Measurements from ENCODE around the gene HOXA11. TPM values are rescaled to one million over a fixed set of nuclear protein-coding genes. Genes with fewer than 3 reads are reported as not detected.
A peak's percentile ranks its signal among the peaks of the same experiment; 100 is the strongest.

The HOXA11 gene
- total and polyA plus RNA-seq, 2 of the 4 experiments (the other 2 are of a cell fraction) = 0.05 TPM; not detected in 1

GRCh38 chr7:27184337-27185012 lies 557 bp downstream of the HOXA11 start (continued):
- TF ChIP-seq USF2 (IDR thresholded peaks at IDR 0.05; ENCODE audit: low read depth, low read length) = no peak

GRCh38 chr7:27183682-27184336 lies 1.2 kb downstream of the HOXA11 start:
- H4K20me1 ChIP-seq (ENCODE audit: insufficient read depth, low read length) = peaks cover 17% of the 10 kb centered on the region; the same call in 1 of the 2 replicates
- H3K9me1 ChIP-seq (ENCODE audit: insufficient read depth, low read length) = no peaks in the 10 kb centered on the region
- no peak overlapping the region for H2BK20ac ChIP-seq (ENCODE audit: low read depth, low read length)
- WGBS, 2 experiments (ENCODE audit: extremely low coverage in 2 of 2, insufficient read length in 1 of 2) = 4% methylated on average over 8 of the region's 30 CpGs; no CpG with 5 or more reads in 1 of the 2 experiments
- DNase-seq = no peak
- H3K4me2 ChIP-seq (ENCODE audit: low read depth, low read length) = peak overlapping the region; percentile 69
- H3K4me1 ChIP-seq (ENCODE audit: control insufficient read depth, insufficient read depth, low read length) = peaks cover 3% of the 10 kb centered on the region; the same call in 1 of the 2 replicates
- POLR2A ChIA-PET (ENCODE audit: unreplicated experiment) = no interaction called here
- CTCF ChIA-PET = interaction anchor here (0.6 kb wide), 1 partner anchor 1110 kb away, joined by 4 read pairs; no protein-coding TSS in a partner anchor
- no peak overlapping the region for H4K91ac ChIP-seq (ENCODE audit: insufficient read depth, low read depth, low read length)
- H2BK5ac ChIP-seq (ENCODE audit: low read depth, low read length, poor library complexity, severe bottlenecking) = no peak overlapping the region
- H3K4me3 ChIP-seq (ENCODE audit: insufficient read depth, low read depth, low read length) = peak overlapping the region; percentile 41
- no peaks in the 10 kb centered on the region for H3K79me1 ChIP-seq (ENCODE audit: low read depth in 1 of 2, low read length in 2 of 2)
- no peak overlapping the region for H3K23ac ChIP-seq (ENCODE audit: low read depth, low read length)
- in situ Hi-C loops (cut with MboI; ENCODE audit: low sequenced_read_pairs) (no loop called here), dilution Hi-C loops (cut with HindIII; ENCODE audit: low sequenced_read_pairs, unreplicated experiment) (no loop called here), intact Hi-C loops (cut with micrococcal nuclease) (no loop called here)
- BruUV-seq (replicated peaks) = no TSS peak
- no peak overlapping the region for H3K14ac ChIP-seq (replicated peaks; ENCODE audit: low read depth, low read length)
- no peak for TF ChIP-seq MAZ (IDR thresholded peaks at IDR 0.05; ENCODE audit: borderline replicate concordance, low read depth, low read length)
- no peak for TF ChIP-seq RAD21 (IDR thresholded peaks at IDR 0.05; ENCODE audit: low read length)
- no peak for TF ChIP-seq BHLHE40 (IDR thresholded peaks at IDR 0.05; ENCODE audit: low read depth, low read length)
- TF ChIP-seq USF2 (IDR thresholded peaks at IDR 0.05; ENCODE audit: low read depth, low read length) = 0 out of 2 replicates have a peak, but pooled peaks have one; percentile 18
- TF ChIP-seq MXI1 (IDR thresholded peaks at IDR 0.05; ENCODE audit: borderline replicate concordance, low read depth, low read length) = no peak
- no peak overlapping the region for H3K27ac ChIP-seq (ENCODE audit: insufficient read depth, low read length)
- no peak overlapping the region for H3K18ac ChIP-seq (ENCODE audit: low read depth, low read length)
- H2BK120ac ChIP-seq (ENCODE audit: low read depth, low read length) = no peak overlapping the region
- no peaks in the 10 kb centered on the region for H3K36me3 ChIP-seq (ENCODE audit: control insufficient read depth, insufficient read depth, low read length)
- no peak overlapping the region for H2AFZ ChIP-seq (replicated peaks; ENCODE audit: low read length, poor library complexity)
- H2BK15ac ChIP-seq (ENCODE audit: low read depth, low read length) = no peak overlapping the region
- peaks cover 11% of the 10 kb centered on the region; the same call in 1 of the 2 replicates for H3K9me3 ChIP-seq (ENCODE audit: control insufficient read depth, insufficient read depth, low read length)
- no peak for ATAC-seq (ENCODE audit: low read depth)
- no peak overlapping the region for H4K8ac ChIP-seq (ENCODE audit: low read depth in 2 of 2, low read length in 2 of 2)
- H3K27me3 ChIP-seq (ENCODE audit: control insufficient read depth, insufficient read depth, low read length) = peaks cover 91% of the 10 kb centered on the region
- no peak overlapping the region for H3K4ac ChIP-seq (ENCODE audit: low read depth, low read length)
- no peak overlapping the region for H3K56ac ChIP-seq (ENCODE audit: extremely low read depth, insufficient read depth, low read length)
- H2AK5ac ChIP-seq (ENCODE audit: low read depth, low read length) = no peak overlapping the region
- no peak overlapping the region for H4K5ac ChIP-seq (ENCODE audit: low read depth, low read length)
- no peak overlapping the region for H2AK9ac ChIP-seq (replicated peaks; ENCODE audit: low read depth, low read length, poor library complexity)
- H3K9ac ChIP-seq (ENCODE audit: low read depth, low read length) = no peak overlapping the region

All from IMR-90 (cell line).